Parathyroid adenoma (tissue), 2 donors: ENCODE measurements around the gene GULP1.

Source experiments
- H2AFZ ChIP-seq: fragments of 300-600 bp; sonication (generic); one replicate; pipeline ENCODE4 v1.7.0; 2017; ENCODE audit warnings: antibody characterized with exemption, mild to moderate bottlenecking
- H3K27ac ChIP-seq: fragments of 300-600 bp; sonication (generic); one replicate; pipeline ENCODE4 v1.7.0; 2017
- H3K27me3 ChIP-seq: fragments of 300-600 bp; sonication (generic); one replicate; pipeline ENCODE4 v1.7.0; 2017; ENCODE audit warnings: low read length; ENCODE audit not compliant: control insufficient read depth, insufficient read depth
- H3K36me3 ChIP-seq: fragments of 300-600 bp; sonication (generic); one replicate; pipeline ENCODE4 v1.7.0; 2017; ENCODE audit warnings: low read length; ENCODE audit not compliant: control insufficient read depth, insufficient read depth
- H3K4me1 ChIP-seq: fragments of 300-600 bp; sonication (generic); one replicate; pipeline ENCODE4 v1.7.0; 2017; ENCODE audit warnings: control low read depth
- H3K4me2 ChIP-seq: fragments of 300-600 bp; sonication (generic); one replicate; pipeline ENCODE4 v1.7.0; 2017; ENCODE audit warnings: low read length
- H3K4me3 ChIP-seq: fragments of 300-600 bp; sonication (generic); one replicate; pipeline ENCODE4 v1.7.0; 2017; ENCODE audit warnings: low read depth, low read length
- H3K79me2 ChIP-seq: fragments of 300-600 bp; sonication (generic); one replicate; pipeline ENCODE4 v1.7.0; 2017; ENCODE audit warnings: control low read depth
- H3K9ac ChIP-seq: fragments of 300-600 bp; sonication (generic); one replicate; pipeline ENCODE4 v1.7.0; 2017; ENCODE audit warnings: mild to moderate bottlenecking
- H3K9me3 ChIP-seq: fragments of 300-600 bp; sonication (generic); one replicate; pipeline ENCODE4 v1.7.0; 2017; ENCODE audit warnings: low read length; ENCODE audit not compliant: control insufficient read depth
- TF ChIP-seq, protein P1 (sequence below): fragments of 300-600 bp; sonication (generic); IDR thresholded peaks from one replicate; pipeline ENCODE4 v1.7.0; 2017; ENCODE audit warnings: antibody characterized with exemption, mild to moderate bottlenecking
- donor health status: primary hyperparathyroidism.

The GULP1 gene

DNA sequence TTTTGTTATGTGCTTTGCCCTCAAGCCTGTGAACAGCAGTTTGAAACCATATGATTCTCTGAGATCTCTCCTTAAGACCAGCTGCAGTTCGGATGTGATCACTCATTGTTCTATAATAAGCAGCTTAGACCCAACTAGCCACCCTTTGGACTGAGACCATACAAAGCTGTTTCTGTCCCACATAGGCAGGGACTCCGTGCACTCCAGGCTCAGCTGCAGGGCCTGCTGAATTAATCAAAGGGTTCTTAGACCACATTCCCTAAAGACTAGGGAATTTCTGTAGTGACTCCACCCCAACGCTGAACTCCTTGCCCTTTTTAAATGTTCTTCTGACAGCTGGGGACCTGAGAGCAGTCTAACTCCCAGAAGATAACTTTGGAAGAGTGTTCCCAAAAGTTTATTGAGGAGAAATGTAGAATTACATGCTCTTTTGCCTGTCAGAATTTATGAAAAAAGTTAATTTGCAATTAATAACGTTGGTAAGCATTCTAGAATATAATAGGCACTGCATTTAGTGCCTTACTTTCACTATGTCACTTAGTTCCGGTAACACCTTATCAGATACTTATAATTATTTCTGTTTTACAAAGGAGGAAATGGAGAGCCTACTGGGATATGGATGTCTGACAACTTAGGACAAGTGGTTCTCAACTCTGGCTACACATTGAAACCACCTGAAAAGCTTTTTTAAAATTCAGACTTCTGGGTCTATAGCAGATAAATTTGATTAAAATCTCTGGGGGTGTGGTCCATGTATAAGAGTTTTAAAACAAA, 42.3 kb downstream of the GULP1 start:
- no peaks in the 10 kb centered on the region for H3K4me1 ChIP-seq
- TF ChIP-seq, protein P1, sequence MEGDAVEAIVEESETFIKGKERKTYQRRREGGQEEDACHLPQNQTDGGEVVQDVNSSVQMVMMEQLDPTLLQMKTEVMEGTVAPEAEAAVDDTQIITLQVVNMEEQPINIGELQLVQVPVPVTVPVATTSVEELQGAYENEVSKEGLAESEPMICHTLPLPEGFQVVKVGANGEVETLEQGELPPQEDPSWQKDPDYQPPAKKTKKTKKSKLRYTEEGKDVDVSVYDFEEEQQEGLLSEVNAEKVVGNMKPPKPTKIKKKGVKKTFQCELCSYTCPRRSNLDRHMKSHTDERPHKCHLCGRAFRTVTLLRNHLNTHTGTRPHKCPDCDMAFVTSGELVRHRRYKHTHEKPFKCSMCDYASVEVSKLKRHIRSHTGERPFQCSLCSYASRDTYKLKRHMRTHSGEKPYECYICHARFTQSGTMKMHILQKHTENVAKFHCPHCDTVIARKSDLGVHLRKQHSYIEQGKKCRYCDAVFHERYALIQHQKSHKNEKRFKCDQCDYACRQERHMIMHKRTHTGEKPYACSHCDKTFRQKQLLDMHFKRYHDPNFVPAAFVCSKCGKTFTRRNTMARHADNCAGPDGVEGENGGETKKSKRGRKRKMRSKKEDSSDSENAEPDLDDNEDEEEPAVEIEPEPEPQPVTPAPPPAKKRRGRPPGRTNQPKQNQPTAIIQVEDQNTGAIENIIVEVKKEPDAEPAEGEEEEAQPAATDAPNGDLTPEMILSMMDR = no peak
- no peak overlapping the region for H2AFZ ChIP-seq
- no peak overlapping the region for H3K9ac ChIP-seq
- no peak overlapping the region for H3K4me2 ChIP-seq
- H3K36me3 ChIP-seq = no peaks in the 10 kb centered on the region
- no peak overlapping the region for H3K4me3 ChIP-seq
- H3K27me3 ChIP-seq = no peaks in the 10 kb centered on the region
- no peaks in the 10 kb centered on the region for H3K9me3 ChIP-seq
- H3K79me2 ChIP-seq = no peaks in the 10 kb centered on the region
- H3K27ac ChIP-seq = no peak overlapping the region

DNA sequence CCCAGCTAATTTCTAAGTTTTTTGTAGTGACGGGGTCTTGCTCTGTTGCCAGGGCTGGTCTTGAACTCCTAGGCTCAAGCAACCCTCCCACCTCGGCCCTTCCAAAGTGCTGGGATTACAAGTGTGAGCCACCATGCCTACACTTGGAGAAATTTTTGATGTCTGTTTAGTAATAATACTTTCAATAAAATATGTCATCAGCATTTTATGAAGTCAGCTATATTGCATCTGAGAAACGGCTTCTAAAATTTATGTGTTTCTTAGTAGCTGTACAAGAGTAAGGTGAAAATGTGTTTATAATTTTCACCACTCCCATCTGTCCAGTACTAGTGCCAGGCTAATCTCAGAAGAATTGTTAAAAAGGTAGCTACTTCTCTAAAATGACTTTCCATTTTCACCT, 46.8 kb downstream of the GULP1 start:
- H3K4me3 ChIP-seq = no peak overlapping the region
- no peaks in the 10 kb centered on the region for H3K79me2 ChIP-seq
- H3K27me3 ChIP-seq = no peaks in the 10 kb centered on the region
- no peak overlapping the region for H3K27ac ChIP-seq
- H3K36me3 ChIP-seq = no peaks in the 10 kb centered on the region
- H3K4me2 ChIP-seq = no peak overlapping the region
- H3K9me3 ChIP-seq = no peaks in the 10 kb centered on the region
- H3K4me1 ChIP-seq = no peaks in the 10 kb centered on the region
- H3K9ac ChIP-seq = no peak overlapping the region
- TF ChIP-seq, protein P1 = no peak
- no peak overlapping the region for H2AFZ ChIP-seq

DNA sequence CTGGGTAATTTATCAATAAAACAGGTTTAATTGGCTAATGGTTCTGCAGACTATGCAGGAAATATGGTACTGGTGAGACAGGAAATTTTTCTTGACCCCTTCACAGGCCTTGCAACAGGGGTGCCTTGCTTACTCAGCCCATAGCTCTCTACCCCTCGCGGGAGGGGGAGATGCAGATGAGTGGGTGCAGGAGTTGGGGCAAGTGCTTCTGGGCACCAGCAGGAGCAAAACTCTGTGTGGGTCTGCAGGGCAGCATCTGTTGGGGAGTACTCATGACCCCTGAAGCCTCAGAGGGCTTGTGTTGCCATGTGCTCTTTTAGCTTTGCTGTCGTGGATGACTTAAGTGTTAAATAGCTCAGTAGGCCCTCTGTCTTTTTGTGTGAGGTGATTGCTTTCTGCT, 48.6 kb downstream of the GULP1 start:
- H3K36me3 ChIP-seq = no peaks in the 10 kb centered on the region
- TF ChIP-seq, protein P1 = no peak

DNA sequence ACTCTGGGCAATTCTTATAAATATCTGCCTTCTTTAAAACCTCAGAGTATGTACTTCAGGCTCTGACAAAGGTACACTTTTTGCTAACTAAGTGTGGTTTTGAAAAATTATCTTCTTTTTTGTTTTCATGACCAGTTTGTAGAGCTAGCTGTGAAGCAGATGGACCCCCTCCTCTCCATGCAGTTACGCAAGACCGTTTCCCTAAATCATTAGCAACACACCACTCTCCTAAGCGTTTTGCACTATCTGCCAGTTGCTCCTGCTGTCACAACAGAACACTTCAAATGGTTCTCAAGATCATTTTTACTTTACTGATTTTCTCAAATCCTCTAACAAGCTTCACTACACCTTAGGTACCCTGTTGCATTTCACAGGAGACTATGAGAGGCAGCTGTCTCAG, 53.3 kb downstream of the GULP1 start:
- no peaks in the 10 kb centered on the region for H3K36me3 ChIP-seq
- TF ChIP-seq, protein P1 = no peak

More for the DNA sequence above, 48.6 kb downstream of the GULP1 start:
- Histone ChIP-seq H3K27me3 (no peaks in the 10 kb centered on the region), H2AFZ (no peak overlapping the region), H3K27ac (no peak overlapping the region), H3K9me3 (no peaks in the 10 kb centered on the region), H3K4me3 (no peak overlapping the region), H3K79me2 (no peaks in the 10 kb centered on the region), H3K4me2 (no peak overlapping the region), H3K4me1 (no peaks in the 10 kb centered on the region), H3K9ac (no peak overlapping the region)

DNA sequence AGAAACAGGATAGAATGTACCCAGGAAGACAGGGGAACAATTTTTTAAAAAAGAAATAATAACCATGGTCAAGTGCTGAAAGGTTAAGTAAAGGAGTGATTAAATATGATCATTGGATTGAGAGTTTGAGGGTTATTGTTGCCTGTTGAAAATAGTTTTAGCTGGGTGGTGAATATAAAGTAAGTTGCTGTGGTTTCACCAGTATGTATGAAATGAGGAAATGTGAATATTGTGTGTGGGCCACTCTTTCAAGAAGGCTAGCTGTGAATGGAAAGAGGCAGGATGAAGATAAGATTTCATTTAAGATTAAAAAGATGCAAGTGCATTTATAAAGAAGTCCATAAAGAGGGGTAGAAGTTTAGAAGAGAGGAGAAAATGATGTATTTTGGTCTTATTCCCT, 53.8 kb downstream of the GULP1 start:
- Histone ChIP-seq H3K27me3 (no peaks in the 10 kb centered on the region), H3K9ac (no peak overlapping the region), H3K4me1 (no peaks in the 10 kb centered on the region), H2AFZ (no peak overlapping the region), H3K4me2 (no peak overlapping the region), H3K36me3 (no peaks in the 10 kb centered on the region), H3K9me3 (no peaks in the 10 kb centered on the region), H3K79me2 (no peaks in the 10 kb centered on the region), H3K4me3 (no peak overlapping the region), H3K27ac (no peak overlapping the region)
- TF ChIP-seq, protein P1 = no peak

More for the DNA sequence above, 53.3 kb downstream of the GULP1 start:
- H3K9ac ChIP-seq = no peak overlapping the region
- H3K9me3 ChIP-seq = no peaks in the 10 kb centered on the region
- no peak overlapping the region for H3K27ac ChIP-seq
- no peaks in the 10 kb centered on the region for H3K79me2 ChIP-seq
- H2AFZ ChIP-seq = no peak overlapping the region
- no peaks in the 10 kb centered on the region for H3K4me1 ChIP-seq
- H3K4me3 ChIP-seq = no peak overlapping the region
- no peaks in the 10 kb centered on the region for H3K27me3 ChIP-seq
- H3K4me2 ChIP-seq = no peak overlapping the region
